ENCODE data around the gene DUS1L.

Gene DUS1L

DNA sequence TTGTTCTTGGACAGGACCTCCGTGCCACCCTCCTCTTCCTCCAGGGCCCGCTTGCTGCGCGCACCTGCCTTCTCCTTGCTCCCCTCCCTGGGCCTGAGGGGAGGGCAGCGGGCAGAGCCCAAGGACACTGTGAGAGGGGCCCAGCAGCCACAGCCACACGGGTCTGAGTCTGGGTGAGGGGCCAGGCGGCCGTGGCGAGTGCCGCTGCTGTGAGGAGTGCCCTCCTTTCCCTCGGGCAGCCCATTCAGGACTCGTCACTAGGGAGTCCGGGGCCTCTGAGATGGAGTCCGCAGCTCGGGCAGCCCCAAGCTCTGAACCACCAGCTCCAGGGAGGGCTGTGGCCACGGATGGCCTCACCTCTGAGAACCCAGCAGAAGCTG lies 5.6 kb downstream of the DUS1L start:
- no peaks in the 10 kb centered on the region for H3K27me3 ChIP-seq (ENCODE audit: insufficient read depth, low read length, poor library complexity)
- no peak overlapping the region for H3K27ac ChIP-seq (ENCODE audit: low read length)
- H3K79me2 ChIP-seq (ENCODE audit: insufficient read depth, low read length) = peaks cover 23% of the 10 kb centered on the region
- H3K4me3 ChIP-seq (ENCODE audit: low read depth in 1 of 2, low read length in 2 of 2) = no peak overlapping the region
- peaks cover 96% of the 10 kb centered on the region for H3K36me3 ChIP-seq (ENCODE audit: insufficient read depth, low read length)
- no peaks in the 10 kb centered on the region for H3K9me3 ChIP-seq (ENCODE audit: insufficient read depth, low read length, severe bottlenecking)
- no peak overlapping the region for H3K4me2 ChIP-seq (ENCODE audit: insufficient read depth, low read length)
- no peak for TF ChIP-seq CTCF (IDR thresholded peaks at IDR 0.05; ENCODE audit: borderline replicate concordance, extremely low read depth, low read length, poor library complexity, severe bottlenecking)
- TF ChIP-seq EZH2 (IDR thresholded peaks at IDR 0.05; ENCODE audit: borderline replicate concordance, low read depth, low read length, severe bottlenecking) = no peak
- no peak for ATAC-seq (ENCODE audit: insufficient read depth, low read depth)
- DNase-seq = peak; percentile 5
- peaks cover 76% of the 10 kb centered on the region for H4K20me1 ChIP-seq (ENCODE audit: insufficient read depth, low read length)
- H3K9ac ChIP-seq (ENCODE audit: low read depth, low read length) = no peak overlapping the region
- peaks cover 33% of the 10 kb centered on the region for H3K4me1 ChIP-seq (ENCODE audit: insufficient read depth, low read length)
- H2AFZ ChIP-seq (ENCODE audit: low read depth, low read length) = no peak overlapping the region

DNA sequence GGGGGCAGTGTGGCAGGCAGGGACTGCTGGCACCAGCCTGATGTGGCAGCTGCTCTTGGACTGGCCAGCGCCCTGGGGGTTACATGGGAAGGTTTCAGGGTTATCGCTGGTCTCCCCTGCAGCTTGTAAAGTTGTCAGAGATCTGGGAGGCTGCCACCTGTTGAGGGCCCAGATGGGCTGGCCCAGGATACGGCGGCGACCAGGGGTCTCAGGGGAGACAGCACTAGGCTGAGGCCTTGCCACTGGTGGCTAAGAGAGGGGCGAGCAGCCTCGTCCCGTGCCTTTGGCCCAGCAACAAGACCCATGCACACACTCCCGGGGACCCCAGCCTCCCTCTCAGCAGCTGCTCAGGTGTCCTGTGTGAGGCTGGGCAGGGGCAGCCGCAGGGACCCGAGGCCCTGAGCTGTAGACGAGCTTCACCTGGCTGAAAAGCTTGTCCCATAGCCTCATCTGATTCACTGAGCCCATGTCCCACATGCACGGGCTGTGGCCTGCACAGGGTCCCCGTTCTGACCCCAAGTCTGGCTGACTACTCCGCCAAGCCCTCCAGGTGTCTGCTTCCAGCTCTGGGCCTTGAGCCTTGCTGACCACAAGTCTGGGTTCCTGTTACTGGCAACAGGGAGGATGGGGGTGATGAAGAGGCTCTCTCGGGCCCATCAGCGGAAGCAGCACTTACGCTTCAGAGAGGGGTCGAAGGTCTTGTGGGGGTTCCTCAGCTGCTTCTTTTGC lies 6.2 kb downstream of the DUS1L start:
- Histone ChIP-seq H3K9me3 (ENCODE audit: insufficient read depth, low read length, severe bottlenecking) (no peaks in the 10 kb centered on the region), H3K9ac (ENCODE audit: low read depth, low read length) (no peak overlapping the region), H3K4me3 (ENCODE audit: low read depth in 1 of 2, low read length in 2 of 2) (no peak overlapping the region), H3K4me1 (ENCODE audit: insufficient read depth, low read length) (peaks cover 32% of the 10 kb centered on the region), H3K27me3 (ENCODE audit: insufficient read depth, low read length, poor library complexity) (no peaks in the 10 kb centered on the region), H3K4me2 (ENCODE audit: insufficient read depth, low read length) (no peak overlapping the region), H3K27ac (ENCODE audit: low read length) (no peak overlapping the region), H2AFZ (ENCODE audit: low read depth, low read length) (no peak overlapping the region), H3K36me3 (ENCODE audit: insufficient read depth, low read length) (peaks cover 98% of the 10 kb centered on the region), H3K79me2 (ENCODE audit: insufficient read depth, low read length) (peaks cover 21% of the 10 kb centered on the region), H4K20me1 (ENCODE audit: insufficient read depth, low read length) (peaks cover 71% of the 10 kb centered on the region)
- ATAC-seq (ENCODE audit: insufficient read depth, low read depth) (no peak), DNase-seq (peak; percentile 8)
- no peak for TF ChIP-seq CTCF (IDR thresholded peaks at IDR 0.05; ENCODE audit: borderline replicate concordance, extremely low read depth, low read length, poor library complexity, severe bottlenecking)
- TF ChIP-seq EZH2 (IDR thresholded peaks at IDR 0.05; ENCODE audit: borderline replicate concordance, low read depth, low read length, severe bottlenecking) = no peak

- TF ChIP-seq EZH2 (IDR thresholded peaks at IDR 0.05; ENCODE audit: borderline replicate concordance, low read depth, low read length, severe bottlenecking) = no peak
- TF ChIP-seq CTCF (IDR thresholded peaks at IDR 0.05; ENCODE audit: borderline replicate concordance, extremely low read depth, low read length, poor library complexity, severe bottlenecking) = no peak
- no peak for ATAC-seq (ENCODE audit: insufficient read depth, low read depth)
- Histone ChIP-seq H3K4me2 (ENCODE audit: insufficient read depth, low read length) (no peak overlapping the region), H3K36me3 (ENCODE audit: insufficient read depth, low read length) (peaks cover 98% of the 10 kb centered on the region), H3K9me3 (ENCODE audit: insufficient read depth, low read length, severe bottlenecking) (no peaks in the 10 kb centered on the region), H4K20me1 (ENCODE audit: insufficient read depth, low read length) (peaks cover 68% of the 10 kb centered on the region), H3K27ac (ENCODE audit: low read length) (no peak overlapping the region), H3K79me2 (ENCODE audit: insufficient read depth, low read length) (peaks cover 19% of the 10 kb centered on the region), H2AFZ (ENCODE audit: low read depth, low read length) (no peak overlapping the region), H3K4me1 (ENCODE audit: insufficient read depth, low read length) (peaks cover 32% of the 10 kb centered on the region), H3K27me3 (ENCODE audit: insufficient read depth, low read length, poor library complexity) (no peaks in the 10 kb centered on the region), H3K9ac (ENCODE audit: low read depth, low read length) (no peak overlapping the region), H3K4me3 (ENCODE audit: low read depth in 1 of 2, low read length in 2 of 2) (no peak overlapping the region)
- no peak for DNase-seq
These were observed 6.8 kb downstream of the DUS1L start for GRCh38 chr17:82058855-82059249.

Data from DND-41 (cell line).